B cell (primary cell): ENCODE measurements around the gene CYTH2. TPM values are rescaled to one million over a fixed set of nuclear protein-coding genes. Genes with fewer than 3 reads are reported as not detected.

Experiments used
- ATAC-seq: fragments of 200-7000 bp; cut with Tn5 transposase; one replicate; pipeline ENCODE4 v1.10.0; 2021; ENCODE audit warnings: low read depth, mild to moderate bottlenecking, moderate number of reproducible peaks, moderate library complexity
- CTCF ChIA-PET: fragments of 350-600 bp; sonication (Branson Sonifier 250); formaldehyde crosslinking; loops from one replicate; lab custom pipeline; 2021; ENCODE audit warnings: antibody characterized with exemption, inconsistent platforms; lab: Charles Lee
- POLR2A ChIA-PET: fragments of 350-600 bp; sonication (Branson Sonifier 250); formaldehyde crosslinking; loops from one replicate; lab custom pipeline; 2021; ENCODE audit warnings: antibody characterized with exemption; lab: Charles Lee
- DNase-seq: peaks from one replicate; pipeline ENCODE4 v3.0.0; 2013
- H2AFZ ChIP-seq: 2 replicates; pipeline ENCODE4 v1.6.1; 2012; ENCODE audit warnings: mild to moderate bottlenecking, low read depth, low read length; ENCODE audit not compliant: insufficient read depth, poor library complexity, severe bottlenecking
- H3K27ac ChIP-seq, 2 donors: 1 replicate in 1 of 2; 2 replicates in 1 of 2; pipeline ENCODE4 v1.5.1; 2012 to 2013; ENCODE audit warnings: low read length in 2 of 2, mild to moderate bottlenecking in 2 of 2, moderate library complexity in 1 of 2
- H3K27me3 ChIP-seq, 4 experiments: fragments of 200-600 bp in 1 of 4; sonication (generic) in 1 of 4; replicated peaks in 1 of 4; 1 replicate in 2 of 4; 2 replicates in 2 of 4; pipeline versions ENCODE4 v1.6.1 to v1.7.0; 2013 to 2016; ENCODE audit warnings: low read length in 3 of 4, mild to moderate bottlenecking in 2 of 4, mixed read lengths in 1 of 4, moderate library complexity in 1 of 4; ENCODE audit not compliant: insufficient read depth in 4 of 4, control insufficient read depth in 3 of 4; ENCODE audit errors: control extremely low read depth in 1 of 4
- H3K36me3 ChIP-seq, 2 experiments: replicated peaks in 1 of 2; 1 replicate in 1 of 2; 2 replicates in 1 of 2; pipeline versions ENCODE4 v1.6.1 to v1.7.1; 2013; ENCODE audit warnings: low read length in 1 of 2; ENCODE audit not compliant: insufficient read depth in 2 of 2, control insufficient read depth in 1 of 2; ENCODE audit errors: control extremely low read depth in 1 of 2, extremely low read depth in 1 of 2
- H3K4me1 ChIP-seq, 2 donors: fragments of 200-600 bp in 1 of 2; sonication (generic) in 1 of 2; 1 replicate in 1 of 2; 2 replicates in 1 of 2; pipeline versions ENCODE4 v1.5.1 to v1.6.1; 2013 to 2017; ENCODE audit warnings: low read length in 2 of 2; ENCODE audit not compliant: control insufficient read depth in 2 of 2, insufficient read depth in 2 of 2
- H3K4me2 ChIP-seq: replicated peaks from 2 replicates; pipeline ENCODE3; 2012; ENCODE audit warnings: mild to moderate bottlenecking, low read depth, low read length; ENCODE audit not compliant: poor library complexity, severe bottlenecking
- H3K4me3 ChIP-seq, 5 experiments: fragments of 200-600 bp in 1 of 5; sonication (generic) in 1 of 5; 1 replicate in 3 of 5; 2 replicates in 2 of 5; pipeline versions ENCODE4 v1.5.1 to v1.7.0; 2011 to 2016; ENCODE audit warnings: low read length in 4 of 5, mild to moderate bottlenecking in 4 of 5, low read depth in 2 of 5, control low read depth in 1 of 5, moderate library complexity in 1 of 5; ENCODE audit not compliant: insufficient read depth in 1 of 5; ENCODE audit errors: control extremely low read depth in 1 of 5, extremely low read depth in 1 of 5
- H3K79me2 ChIP-seq: fragments of 200-600 bp; sonication (generic); one replicate; pipeline ENCODE4 v1.6.0; 2016; ENCODE audit warnings: low read length; ENCODE audit not compliant: control insufficient read depth, insufficient read depth
- H3K9ac ChIP-seq: fragments of 200-600 bp; sonication (generic); 2 replicates; pipeline ENCODE4 v1.6.1; 2017; ENCODE audit warnings: mild to moderate bottlenecking, low read length, moderate library complexity
- H3K9me3 ChIP-seq, 3 donors: one replicate each; pipeline versions ENCODE4 v1.6.1 to v1.7.1; 2013; ENCODE audit warnings: low read length in 2 of 3; ENCODE audit not compliant: control insufficient read depth in 2 of 3, insufficient read depth in 1 of 3; ENCODE audit errors: control extremely low read depth in 1 of 3
- H4K20me1 ChIP-seq: 2 replicates; pipeline ENCODE4 v1.6.0; 2012; ENCODE audit warnings: mild to moderate bottlenecking, low read length; ENCODE audit not compliant: insufficient read depth, control insufficient read depth, poor library complexity, severe bottlenecking
- H3K27ac Mint-ChIP-seq: one replicate; pipeline ENCODE4 v1.8.0; 2021; ENCODE audit warnings: mixed read lengths
- H3K27me3 Mint-ChIP-seq: one replicate; pipeline ENCODE4 v1.8.0; 2021; ENCODE audit warnings: mixed read lengths
- H3K4me1 Mint-ChIP-seq: one replicate; pipeline ENCODE4 v1.8.0; 2021; ENCODE audit warnings: mixed read lengths
- H3K4me3 Mint-ChIP-seq: one replicate; pipeline ENCODE4 v1.8.0; 2021; ENCODE audit warnings: mixed read lengths
- H3K9me3 Mint-ChIP-seq: one replicate; pipeline ENCODE4 v1.8.0; 2022; ENCODE audit warnings: mixed read lengths; ENCODE audit not compliant: insufficient read depth
- CTCF ChIP-seq: fragments of 200-600 bp; IDR thresholded peaks from one replicate; pipeline ENCODE4 v1.8.0; 2022; ENCODE audit warnings: antibody characterized with exemption, mild to moderate bottlenecking
- EZH2 ChIP-seq: IDR thresholded peaks from 2 replicates; pipeline ENCODE4 v1.6.1; 2012; ENCODE audit warnings: borderline replicate concordance, low read depth, mild to moderate bottlenecking, moderate library complexity, low read length; ENCODE audit not compliant: insufficient read depth, poor library complexity, severe bottlenecking
- WGBS: methylation state at CpG from one replicate; pipeline ENCODE4 v1.1.5; 2013; ENCODE audit warnings: missing lambda C conversion rate; ENCODE audit not compliant: insufficient coverage; 5-methylcytosine and 5-hydroxymethylcytosine counted together
- intact Hi-C: fragments of 100-400 bp; cut with micrococcal nuclease; formaldehyde crosslinking; loops from one replicate; pipeline ENCODE4 v1.10.0; 2022
- polyA plus RNA-seq: library from polyadenylated mRNA; depleted of rRNA; stranded (reverse); fragments of >200 nt; gene quantifications from 2 replicates; pipeline ENCODE4 v1.2.3, GENCODE V29; 2012
- total RNA-seq, 2 donors: library from RNA; stranded (reverse); fragments of 120-200 nt in 1 of 2; gene quantifications; 1 replicate in 1 of 2; 2 replicates in 1 of 2; pipeline versions ENCODE4 v1.2.3 to v1.2.4, GENCODE V29; 2013 to 2022

Gene CYTH2
- total and polyA plus RNA-seq, 2 donors (not counting 1 experiment from before 2014, with no cell fraction given) = 40.7 to 56.0 TPM

DNA sequence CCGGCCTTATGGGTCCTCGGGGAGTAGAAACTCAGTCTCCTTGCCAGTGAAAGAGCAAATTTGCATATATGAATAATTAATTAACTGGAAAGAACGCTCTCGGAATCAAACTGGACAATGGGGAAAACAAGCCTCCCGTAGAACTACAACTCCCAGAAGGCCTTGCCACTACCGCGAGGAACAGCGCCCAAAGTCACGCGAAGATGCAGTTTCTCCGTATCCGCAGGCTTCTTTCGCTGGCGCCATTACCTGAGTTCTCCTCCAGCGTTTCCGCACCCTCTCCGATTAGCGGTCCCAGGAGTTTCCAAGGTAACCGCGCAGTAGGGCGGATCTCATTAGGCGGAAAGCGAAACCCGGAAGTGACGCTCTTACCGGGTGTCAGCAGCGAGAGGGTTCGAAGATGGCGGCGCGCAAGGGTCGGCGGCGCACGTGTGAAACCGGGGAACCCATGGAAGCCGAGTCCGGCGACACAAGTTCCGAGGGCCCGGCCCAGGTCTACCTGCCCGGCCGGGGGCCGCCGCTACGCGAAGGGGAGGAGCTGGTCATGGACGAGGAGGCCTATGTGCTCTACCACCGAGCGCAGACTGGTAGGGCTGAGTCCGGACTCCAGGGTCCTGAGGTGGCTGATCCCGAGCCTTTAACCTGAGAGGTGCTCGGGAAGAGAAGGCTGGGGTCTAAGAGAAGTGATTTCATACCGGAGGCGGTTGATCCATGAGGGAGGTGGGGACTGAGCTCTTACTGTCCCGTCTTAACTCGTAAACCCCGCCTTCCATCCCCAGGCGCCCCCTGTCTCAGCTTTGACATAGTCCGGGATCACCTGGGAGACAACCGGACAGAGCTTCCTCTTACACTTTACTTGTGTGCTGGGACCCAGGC, 23.3 kb upstream of the CYTH2 start, which contains the start of gene GRWD1:
Gene GRWD1, plus strand, starts transcription at position 378 of the 876 bp plus-strand sequence. Its CDS starts 23 bp downstream, at position 401.
- CTCF ChIA-PET = interaction anchor here (0.7 to 2.1 kb wide), 6 partner anchors 21 to 162 kb away, joined by 3 to 5 read pairs (median 4); partner anchors contain the start of gene GRIN2D
- H3K9ac ChIP-seq = peak within 1 kb of the TSS; percentile 95

More for the DNA sequence above, 23.3 kb upstream of the CYTH2 start, which contains the start of gene GRWD1:
- peaks cover 22% of the 10 kb centered on the region for H3K27me3 Mint-ChIP-seq
- POLR2A ChIA-PET = interaction anchor here (1.2 kb wide), 1 partner anchor 24 kb away, joined by 3 read pairs; no protein-coding TSS in a partner anchor
- Histone ChIP-seq H4K20me1 (no peaks in the 10 kb centered on the region), H3K4me1 (peaks cover 22 to 27% of the 10 kb centered on the region in 2 donors), H3K36me3 (peaks cover 0 to 35% of the 10 kb centered on the region in 2 experiments), H3K27ac (peak within 1 kb of the TSS; percentile 88 to 91), H3K79me2 (peaks cover 28% of the 10 kb centered on the region), H3K9me3 (peaks cover 0 to 21% (median 0%) of the 10 kb centered on the region in 3 donors), H3K4me3 (peak within 1 kb of the TSS; percentile 64 to 99 (median 94)), H2AFZ (peak within 1 kb of the TSS; percentile 98), H3K27me3 (peaks cover 0 to 24% (median 11%) of the 10 kb centered on the region in 4 experiments), H3K4me2 (peak within 1 kb of the TSS; percentile 78)
- H3K4me1 Mint-ChIP-seq = peaks cover 40% of the 10 kb centered on the region
- peak; percentile 87 for ATAC-seq
- peak; percentile 96 for DNase-seq
- no peaks in the 10 kb centered on the region for H3K9me3 Mint-ChIP-seq
- WGBS = under 1% methylated on average over 54 of the region's 61 CpGs
- no peak for TF ChIP-seq CTCF
- no peak for TF ChIP-seq EZH2
- intact Hi-C loops = loop anchor here (1.0 kb wide), 7 partner anchors 23 to 173 kb away; partner anchors contain the start of genes CYTH2, KDELR1, RPL18 and SPHK2
- H3K27ac Mint-ChIP-seq = peak within 1 kb of the TSS; percentile 98
- peak within 1 kb of the TSS; percentile 97 for H3K4me3 Mint-ChIP-seq
